H9 (cell line): ENCODE measurements around the gene PSMD8. TPM values are rescaled to one million over a fixed set of nuclear protein-coding genes. Genes with fewer than 3 reads are reported as not detected.

Experiments used
- DNase-seq: peaks from one replicate; pipeline ENCODE4 v3.0.0-alpha.2; 2017
- H2AFZ ChIP-seq: one replicate; pipeline ENCODE4 v1.6.1; 2013; ENCODE audit warnings: mild to moderate bottlenecking, low read length, control low read depth, moderate library complexity
- H2AK5ac ChIP-seq: 2 replicates; pipeline ENCODE4 v1.6.1; 2013; ENCODE audit warnings: low read length, control low read depth, mixed read lengths; ENCODE audit not compliant: insufficient read length
- H2BK120ac ChIP-seq: one replicate; pipeline ENCODE4 v1.6.1; 2013; ENCODE audit warnings: low read depth, mild to moderate bottlenecking, low read length, control low read depth, inconsistent platforms; ENCODE audit not compliant: poor library complexity, severe bottlenecking
- H2BK12ac ChIP-seq: 2 replicates; pipeline ENCODE4 v1.6.1; 2013; ENCODE audit warnings: low read length, control low read depth, mixed read lengths, low read depth; ENCODE audit not compliant: insufficient read length
- H2BK15ac ChIP-seq: 2 replicates; pipeline ENCODE4 v1.6.1; 2013; ENCODE audit warnings: low read depth, low read length, control low read depth
- H2BK20ac ChIP-seq: one replicate; pipeline ENCODE4 v1.6.1; 2013; ENCODE audit warnings: low read depth, mild to moderate bottlenecking, low read length, control low read depth, inconsistent platforms; ENCODE audit not compliant: poor library complexity, severe bottlenecking
- H2BK5ac ChIP-seq: 2 replicates; pipeline ENCODE4 v1.6.1; 2013; ENCODE audit warnings: low read length, control low read depth, mixed read lengths; ENCODE audit not compliant: insufficient read length
- H3K14ac ChIP-seq: 2 replicates; pipeline ENCODE4 v1.6.1; 2013; ENCODE audit warnings: low read length, control low read depth; ENCODE audit not compliant: insufficient read depth
- H3K18ac ChIP-seq: 2 replicates; pipeline ENCODE4 v1.6.1; 2013; ENCODE audit warnings: low read depth, mild to moderate bottlenecking, mixed read lengths, low read length, control low read depth; ENCODE audit not compliant: insufficient read length
- H3K23ac ChIP-seq: 2 replicates; pipeline ENCODE4 v1.6.1; 2013; ENCODE audit warnings: low read length, control low read depth, mixed read lengths, low read depth; ENCODE audit not compliant: insufficient read length
- H3K23me2 ChIP-seq: 2 replicates; pipeline ENCODE4 v1.6.1; 2013; ENCODE audit warnings: low read depth, mild to moderate bottlenecking, mixed read lengths, low read length, control low read depth; ENCODE audit not compliant: insufficient read length, poor library complexity, severe bottlenecking
- H3K27ac ChIP-seq: 2 replicates; pipeline ENCODE4 v1.5.1; 2013; ENCODE audit warnings: low read length, control low read depth, mixed read lengths, low read depth; ENCODE audit not compliant: insufficient read length
- H3K27me3 ChIP-seq: 2 replicates; pipeline ENCODE4 v1.6.1; 2013; ENCODE audit warnings: low read length, control low read depth, inconsistent platforms; ENCODE audit not compliant: insufficient read depth
- H3K4ac ChIP-seq: 2 replicates; pipeline ENCODE4 v1.6.1; 2013; ENCODE audit warnings: low read depth, mild to moderate bottlenecking, control low read depth, inconsistent platforms, low read length, moderate library complexity
- H3K4me1 ChIP-seq: 2 replicates; pipeline ENCODE4 v1.6.1; 2013; ENCODE audit warnings: low read length, control low read depth, inconsistent platforms; ENCODE audit not compliant: insufficient read depth
- H3K4me2 ChIP-seq: 2 replicates; pipeline ENCODE4 v1.6.1; 2013; ENCODE audit warnings: low read length, control low read depth, mixed read lengths; ENCODE audit not compliant: insufficient read length, insufficient read depth
- H3K56ac ChIP-seq: 2 replicates; pipeline ENCODE4 v1.6.1; 2013; ENCODE audit warnings: low read depth, mild to moderate bottlenecking, mixed read lengths, low read length, control low read depth; ENCODE audit not compliant: insufficient read length
- H3K79me1 ChIP-seq: 2 replicates; pipeline ENCODE4 v1.6.1; 2013; ENCODE audit warnings: low read depth, mild to moderate bottlenecking, moderate library complexity, low read length, control low read depth, inconsistent platforms; ENCODE audit not compliant: insufficient read depth, poor library complexity, severe bottlenecking
- H3K79me2 ChIP-seq: 2 replicates; pipeline ENCODE4 v1.6.1; 2013; ENCODE audit warnings: low read length, control low read depth, inconsistent platforms; ENCODE audit not compliant: insufficient read depth
- H3K9ac ChIP-seq: 2 replicates; pipeline ENCODE4 v1.6.1; 2013; ENCODE audit warnings: low read length, control low read depth, mixed read lengths; ENCODE audit not compliant: insufficient read length; ENCODE audit errors: extremely low read depth
- H3K9me3 ChIP-seq: one replicate; pipeline ENCODE4 v1.6.1; 2013; ENCODE audit warnings: low read depth, low read length, inconsistent platforms; ENCODE audit not compliant: control insufficient read depth
- H3T11ph ChIP-seq: one replicate; pipeline ENCODE4 v1.6.1; 2013; ENCODE audit warnings: mild to moderate bottlenecking, low read length, control low read depth, inconsistent platforms
- H4K20me1 ChIP-seq: one replicate; pipeline ENCODE4 v1.6.1; 2013; ENCODE audit not compliant: control insufficient read depth, insufficient read length, insufficient read depth
- H4K5ac ChIP-seq: 2 replicates; pipeline ENCODE4 v1.6.1; 2013; ENCODE audit warnings: low read depth, mild to moderate bottlenecking, mixed read lengths, low read length, control low read depth; ENCODE audit not compliant: insufficient read length
- H4K8ac ChIP-seq: replicated peaks from 2 replicates; pipeline ENCODE4 v1.6.1; 2013; ENCODE audit warnings: low read length, control low read depth, mixed read lengths, low read depth; ENCODE audit not compliant: insufficient read length
- H4K91ac ChIP-seq: 2 replicates; pipeline ENCODE4 v1.6.1; 2013; ENCODE audit warnings: low read depth, mild to moderate bottlenecking, moderate library complexity, mixed read lengths, low read length, control low read depth; ENCODE audit not compliant: insufficient read length
- H3K27ac Mint-ChIP-seq, 3 experiments: 2 replicates in 2 of 3; 3 replicates in 1 of 3; pipeline ENCODE4 v1.8.0; 2020 to 2021; ENCODE audit warnings: mixed read lengths in 3 of 3, mild to moderate bottlenecking in 1 of 3, moderate library complexity in 1 of 3
- H3K27me3 Mint-ChIP-seq: 2 replicates; pipeline ENCODE4 v1.8.0; 2021; ENCODE audit warnings: low read depth, mild to moderate bottlenecking, moderate library complexity, mixed read lengths
- H3K36me3 Mint-ChIP-seq, 3 experiments: 2 replicates in 2 of 3; 3 replicates in 1 of 3; pipeline ENCODE4 v1.8.0; 2020 to 2021; ENCODE audit warnings: low read depth in 3 of 3, mixed read lengths in 3 of 3; ENCODE audit not compliant: insufficient read depth in 1 of 3
- H3K4me1 Mint-ChIP-seq, 2 experiments: 2 replicates each; pipeline ENCODE4 v1.8.0; 2020; ENCODE audit warnings: mixed read lengths in 2 of 2
- H3K4me3 Mint-ChIP-seq, 2 experiments: 2 replicates in 1 of 2; 3 replicates in 1 of 2; pipeline ENCODE4 v1.8.0; 2020 to 2021; ENCODE audit warnings: mild to moderate bottlenecking in 2 of 2, mixed read lengths in 2 of 2, moderate library complexity in 1 of 2
- H3K9me3 Mint-ChIP-seq, 2 experiments: 2 replicates in 1 of 2; 3 replicates in 1 of 2; pipeline ENCODE4 v1.8.0; 2020; ENCODE audit warnings: mild to moderate bottlenecking in 2 of 2, mixed read lengths in 2 of 2, moderate library complexity in 1 of 2
- CTCF ChIP-seq: fragments of 200-600 bp; sonication (generic); conservative IDR thresholded peaks from 3 replicates; pipeline ENCODE4 v1.8.0; 2021; ENCODE audit warnings: antibody characterized with exemption, mild to moderate bottlenecking
- WGBS: extraction: QIAGEN DNeasy Blood & Tissue Kit; methylation state at CpG from one replicate; pipeline ENCODE4 v1.1.7; 2013; ENCODE audit warnings: missing lambda C conversion rate, low lambda C conversion rate, mixed read lengths; ENCODE audit not compliant: insufficient read length; ENCODE audit errors: extremely low coverage; 5-methylcytosine and 5-hydroxymethylcytosine counted together
- total RNA-seq: library from RNA; stranded (reverse); gene quantifications from 2 replicates; pipeline ENCODE4 v1.2.1, GENCODE V29; 2021

Gene PSMD8
- total RNA-seq, 1 experiment from 2014 or later, result 189 TPM

- Histone ChIP-seq H3K79me1 (no peaks in the 10 kb centered on the region), H3K4me1 (no peaks in the 10 kb centered on the region), H3K18ac (no peak overlapping the region), H3K27ac (no peak overlapping the region), H3K27me3 (peaks cover 14% of the 10 kb centered on the region; the same call in 1 of the 2 replicates), H3K4me2 (peak overlapping the region; percentile 69), H3K14ac (peak overlapping the region; percentile 13; the same call in 1 of the 2 replicates), H3K9ac (no peak overlapping the region), H3K9me3 (no peaks in the 10 kb centered on the region), H3K23me2 (peaks cover 6% of the 10 kb centered on the region), H2BK15ac (no peak overlapping the region), H2BK120ac (no peak overlapping the region), H2BK12ac (no peak overlapping the region), H2BK5ac (no peak overlapping the region), H2AK5ac (no peak overlapping the region), H3K4ac (no peak overlapping the region), H3T11ph (no peak overlapping the region), H4K5ac (no peak overlapping the region), H3K56ac (no peak overlapping the region), H3K79me2 (no peaks in the 10 kb centered on the region), H2BK20ac (no peak overlapping the region), H2AFZ (no peak overlapping the region), H4K91ac (no peak overlapping the region), H3K23ac (no peak overlapping the region), H4K20me1 (no peaks in the 10 kb centered on the region), H4K8ac (no peak overlapping the region)
- Mint-ChIP-seq H3K4me3 (peak overlapping the region; percentile 83 to 92), H3K36me3 (peaks cover 0 to 4% (median 0%) of the 10 kb centered on the region in 3 experiments; a peak in 3 of 7 replicates), H3K9me3 (peaks cover 4 to 8% of the 10 kb centered on the region in 2 experiments; a peak in 2 of 5 replicates), H3K27ac (peak overlapping the region in 1 of 3 experiments; percentile 85; a peak in 3 of 7 replicates), H3K4me1 (peaks cover 10 to 16% of the 10 kb centered on the region in 2 experiments), H3K27me3 (peaks cover 67% of the 10 kb centered on the region)
- peak; percentile 98 for DNase-seq
- peak; percentile 31; the same call in 2 of the 3 replicates for TF ChIP-seq CTCF
- no CpG with 5 or more reads among the region's 37 CpGs for WGBS
These were observed 12.7 kb upstream of the PSMD8 start for GRCh38 chr19:38361633-38362075.
